SU-DHL-6 (cell line): ENCODE results near the gene CCM2.

ENCODE experiments used
- H2AFZ ChIP-seq: fragments of 200-600 bp; sonication (generic); 2 replicates; pipeline ENCODE4 v1.6.1; 2014; ENCODE audit warnings: low read depth, mild to moderate bottlenecking, moderate library complexity, mixed read lengths, antibody characterized with exemption, low read length; ENCODE audit not compliant: severe bottlenecking
- H3F3A ChIP-seq: fragments of 200-600 bp; shearing (Covaris generic); 2 replicates; pipeline ENCODE4 v1.6.0; 2016; ENCODE audit warnings: antibody characterized with exemption, mild to moderate bottlenecking; ENCODE audit not compliant: insufficient read depth
- H3K27ac ChIP-seq: fragments of 200-600 bp; sonication (generic); 2 replicates; pipeline ENCODE4 v1.5.1; 2016; ENCODE audit warnings: low read depth, mild to moderate bottlenecking, low read length, moderate library complexity, mixed read lengths
- H3K27me3 ChIP-seq: fragments of 200-600 bp; sonication (generic), shearing (Covaris generic); 2 replicates; pipeline ENCODE4 v1.6.0; 2014; ENCODE audit warnings: mild to moderate bottlenecking, low read length
- H3K36me3 ChIP-seq: fragments of 200-600 bp; sonication (generic); 2 replicates; pipeline ENCODE4 v1.6.1; 2014; ENCODE audit warnings: mild to moderate bottlenecking, low read length, mixed read lengths
- H3K4me2 ChIP-seq: fragments of 300-600, 200-600 bp; shearing (Covaris generic), sonication (generic); 2 replicates; pipeline ENCODE4 v1.6.0; 2014; ENCODE audit warnings: low read length, low read depth, mild to moderate bottlenecking; ENCODE audit not compliant: poor library complexity, severe bottlenecking
- H3K4me3 ChIP-seq: fragments of 200-600 bp; sonication (generic); 2 replicates; pipeline ENCODE4 v1.5.1; 2014; ENCODE audit warnings: antibody characterized with exemption, low read length, mild to moderate bottlenecking, mixed read lengths; ENCODE audit not compliant: insufficient read depth, poor library complexity, severe bottlenecking
- H3K79me2 ChIP-seq: fragments of 200-600 bp; sonication (generic); 2 replicates; pipeline ENCODE4 v1.6.1; 2014; ENCODE audit warnings: mild to moderate bottlenecking, low read length, moderate library complexity; ENCODE audit not compliant: insufficient read depth
- H3K9ac ChIP-seq: fragments of 200-600 bp; sonication (generic); 2 replicates; pipeline ENCODE4 v1.7.0; 2014; ENCODE audit warnings: mild to moderate bottlenecking, low read length
- H3K9me2 ChIP-seq: fragments of 200-600 bp; sonication (generic); replicated peaks from 2 replicates; pipeline ENCODE4 v1.6.1; 2014; ENCODE audit warnings: low read length; ENCODE audit not compliant: insufficient read depth
- H3K9me3 ChIP-seq: fragments of 200-600 bp; sonication (generic); 2 replicates; pipeline ENCODE4 v1.6.1; 2014; ENCODE audit warnings: low read length, mixed read lengths; ENCODE audit not compliant: insufficient read depth
- H4K20me1 ChIP-seq: fragments of 200-600 bp; sonication (generic); 2 replicates; pipeline ENCODE4 v1.6.1; 2014; ENCODE audit warnings: low read depth, mild to moderate bottlenecking, antibody characterized with exemption, low read length, moderate library complexity, mixed read lengths
- EZH2phosphoT487 ChIP-seq: fragments of 200-600 bp; sonication (generic), shearing (Covaris generic); conservative IDR thresholded peaks from 2 replicates; pipeline ENCODE4 v1.6.1; 2018; ENCODE audit warnings: mild to moderate bottlenecking, antibody characterized with exemption, low read length, moderate library complexity, mixed read lengths
- TF ChIP-seq, protein P1 (sequence below): fragments of 200-600 bp; sonication (generic); IDR thresholded peaks from one replicate; pipeline ENCODE4 v1.5.1; 2017; ENCODE audit warnings: antibody characterized with exemption, mild to moderate bottlenecking, low read length, moderate library complexity; ENCODE audit not compliant: insufficient read depth, poor library complexity, severe bottlenecking

CCM2 gene

GRCh38 chr7:45055594-45056219 lies 55.7 kb downstream of the CCM2 start:
- H4K20me1 ChIP-seq: peaks cover 33% of the 10 kb centered on the region
- no peaks in the 10 kb centered on the region for H3K9me3 ChIP-seq
- no peak overlapping the region for H3K9ac ChIP-seq
- TF ChIP-seq EZH2phosphoT487: no peak
- TF ChIP-seq, protein P1, sequence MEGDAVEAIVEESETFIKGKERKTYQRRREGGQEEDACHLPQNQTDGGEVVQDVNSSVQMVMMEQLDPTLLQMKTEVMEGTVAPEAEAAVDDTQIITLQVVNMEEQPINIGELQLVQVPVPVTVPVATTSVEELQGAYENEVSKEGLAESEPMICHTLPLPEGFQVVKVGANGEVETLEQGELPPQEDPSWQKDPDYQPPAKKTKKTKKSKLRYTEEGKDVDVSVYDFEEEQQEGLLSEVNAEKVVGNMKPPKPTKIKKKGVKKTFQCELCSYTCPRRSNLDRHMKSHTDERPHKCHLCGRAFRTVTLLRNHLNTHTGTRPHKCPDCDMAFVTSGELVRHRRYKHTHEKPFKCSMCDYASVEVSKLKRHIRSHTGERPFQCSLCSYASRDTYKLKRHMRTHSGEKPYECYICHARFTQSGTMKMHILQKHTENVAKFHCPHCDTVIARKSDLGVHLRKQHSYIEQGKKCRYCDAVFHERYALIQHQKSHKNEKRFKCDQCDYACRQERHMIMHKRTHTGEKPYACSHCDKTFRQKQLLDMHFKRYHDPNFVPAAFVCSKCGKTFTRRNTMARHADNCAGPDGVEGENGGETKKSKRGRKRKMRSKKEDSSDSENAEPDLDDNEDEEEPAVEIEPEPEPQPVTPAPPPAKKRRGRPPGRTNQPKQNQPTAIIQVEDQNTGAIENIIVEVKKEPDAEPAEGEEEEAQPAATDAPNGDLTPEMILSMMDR: no peak
- peaks cover 92% of the 10 kb centered on the region for H3K79me2 ChIP-seq
- no peak overlapping the region for H3K4me2 ChIP-seq
- no peaks in the 10 kb centered on the region for H3K27me3 ChIP-seq
- peaks cover 15% of the 10 kb centered on the region; the same call in 1 of the 2 replicates for H3K36me3 ChIP-seq
- no peak overlapping the region for H2AFZ ChIP-seq
- H3K9me2 ChIP-seq: no peaks in the 10 kb centered on the region
- H3K27ac ChIP-seq: no peak overlapping the region
- H3F3A ChIP-seq: peaks cover 9% of the 10 kb centered on the region; the same call in 1 of the 2 replicates
- H3K4me3 ChIP-seq: no peak overlapping the region

DNA sequence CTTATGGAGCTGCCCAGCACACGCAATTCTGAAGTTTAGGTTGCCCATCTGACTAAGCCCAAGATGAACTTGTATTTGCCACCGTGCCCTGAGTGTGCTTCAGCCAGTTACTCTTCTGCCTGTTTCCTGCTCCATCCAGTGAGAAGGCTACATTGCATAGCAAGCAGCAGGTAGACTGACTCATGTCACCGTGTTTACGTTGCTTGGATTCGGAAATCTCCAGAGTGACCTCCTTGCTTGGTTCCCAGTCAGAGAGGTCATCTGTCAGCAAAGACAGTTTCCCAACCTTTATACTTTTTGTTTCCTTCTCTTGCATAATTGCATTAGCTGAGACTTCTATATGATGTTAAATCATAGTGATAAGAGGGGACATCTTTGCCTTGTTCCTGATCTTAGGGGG lies 57.9 kb downstream of the CCM2 start:
- H3K9me2 ChIP-seq: no peaks in the 10 kb centered on the region
- H3K27me3 ChIP-seq: no peaks in the 10 kb centered on the region
- H4K20me1 ChIP-seq: peaks cover 37% of the 10 kb centered on the region
- no peaks in the 10 kb centered on the region for H3K9me3 ChIP-seq
- peaks cover 9% of the 10 kb centered on the region; the same call in 1 of the 2 replicates for H3F3A ChIP-seq
- TF ChIP-seq, protein P1: no peak
- no peak for TF ChIP-seq EZH2phosphoT487
- no peak overlapping the region for H3K4me3 ChIP-seq
- no peak overlapping the region for H3K4me2 ChIP-seq
- H3K36me3 ChIP-seq: peaks cover 13% of the 10 kb centered on the region; the same call in 1 of the 2 replicates
- H3K9ac ChIP-seq: no peak overlapping the region
- H3K27ac ChIP-seq: no peak overlapping the region
- H3K79me2 ChIP-seq: peaks cover 99% of the 10 kb centered on the region
- no peak overlapping the region for H2AFZ ChIP-seq

DNA sequence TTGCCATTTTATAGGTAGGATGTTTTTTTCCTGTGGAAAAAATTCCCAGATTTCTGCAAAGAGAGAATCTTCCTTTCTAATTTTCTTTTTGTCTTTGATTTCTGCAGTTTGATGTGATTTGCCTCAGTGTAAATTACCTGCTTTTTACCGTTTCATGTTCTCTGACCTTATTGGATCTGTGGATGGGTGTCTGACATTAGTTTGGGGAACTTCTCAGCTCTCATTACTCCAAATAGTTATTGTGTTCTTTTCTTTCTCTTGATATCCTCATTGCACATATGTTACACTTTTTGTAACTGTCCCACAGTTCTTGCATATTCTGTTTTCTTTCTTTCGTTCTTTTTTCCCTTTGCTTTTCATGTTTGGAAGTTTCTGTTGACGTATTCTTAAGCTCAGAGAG lies 60.3 kb downstream of the CCM2 start:
- no peak for TF ChIP-seq EZH2phosphoT487
- TF ChIP-seq, protein P1: no peak
- Histone ChIP-seq H2AFZ (no peak overlapping the region), H3K79me2 (peaks cover 93% of the 10 kb centered on the region), H3K4me3 (no peak overlapping the region), H3F3A (peaks cover 9% of the 10 kb centered on the region; the same call in 1 of the 2 replicates), H3K27me3 (no peaks in the 10 kb centered on the region), H3K27ac (0 out of 2 replicates have a peak overlapping the region, but pooled peaks have one; percentile 8), H3K9me3 (no peaks in the 10 kb centered on the region), H4K20me1 (peaks cover 30% of the 10 kb centered on the region), H3K4me2 (no peak overlapping the region), H3K9ac (no peak overlapping the region), H3K36me3 (peaks cover 24% of the 10 kb centered on the region; the same call in 1 of the 2 replicates), H3K9me2 (no peaks in the 10 kb centered on the region)
